Psoas muscle (tissue), 8 donors: ENCODE data around the gene COL27A1. TPM values are rescaled to one million over a fixed set of nuclear protein-coding genes. Genes with fewer than 3 reads are reported as not detected.

Experiments
- ATAC-seq, 4 donors: fragments of 200-7000 bp; cut with Tn5 transposase; one replicate each; pipeline ENCODE4 v1.9.1; 2020; ENCODE audit warnings: moderate library complexity in 3 of 4, mild to moderate bottlenecking in 2 of 4
- DNase-seq, 2 donors: peaks; one replicate each; pipeline ENCODE4 v3.0.0-alpha.2; 2020
- H3K27ac ChIP-seq: fragments of 200-600 bp; one replicate; pipeline ENCODE4 v1.8.0; 2022
- H3K27me3 ChIP-seq, 3 donors: fragments of 200-600 bp in 1 of 3; one replicate each; pipeline versions ENCODE4 v1.6.1 to v1.8.0; 2013 to 2022; ENCODE audit warnings: low read length in 2 of 3, mild to moderate bottlenecking in 2 of 3, moderate library complexity in 1 of 3; ENCODE audit not compliant: insufficient read depth in 3 of 3
- H3K36me3 ChIP-seq, 2 donors: fragments of 200-600 bp in 1 of 2; one replicate each; pipeline versions ENCODE4 v1.6.1 to v1.8.0; 2013 to 2022; ENCODE audit warnings: low read depth in 1 of 2, mild to moderate bottlenecking in 1 of 2, moderate library complexity in 1 of 2; ENCODE audit not compliant: insufficient read depth in 1 of 2
- H3K4me1 ChIP-seq: fragments of 200-600 bp; one replicate; pipeline ENCODE4 v1.8.0; 2022
- H3K4me3 ChIP-seq: fragments of 200-600 bp; one replicate; pipeline ENCODE4 v1.8.0; 2022; ENCODE audit warnings: mild to moderate bottlenecking
- H3K9me3 ChIP-seq: fragments of 200-600 bp; one replicate; pipeline ENCODE4 v1.8.0; 2022
- WGBS, 3 donors: extraction: QIAGEN DNeasy Blood & Tissue Kit; methylation state at CpG; one replicate each; pipeline versions ENCODE4 v1.1.6 to v1.1.7; 2013; 5-methylcytosine and 5-hydroxymethylcytosine counted together
- intact Hi-C, 2 donors: fragments of 100-400 bp; cut with DNase I; formaldehyde crosslinking; loops; one replicate each; pipeline versions ENCODE4 v1.11.0 to v1.14.2; 2022
- polyA plus RNA-seq, 3 donors: library from polyadenylated mRNA; stranded (reverse); fragments of 200-250 nt; gene quantifications; one replicate each; pipeline ENCODE4 v1.2.3, GENCODE V29; 2013
- total RNA-seq, 4 donors: library from RNA; stranded (reverse); fragmentation: NEBNext Ultra II Directional in 2 of 4; extraction: Animal tissue kit (Norgen Biotek cat#: 25700) in 2 of 4; gene quantifications; one replicate each; pipeline versions ENCODE4 v1.2.1 to v1.2.4, GENCODE V29; 2021 to 2023
- TF ChIP-seq, protein P1 (sequence below): fragments of 200-600 bp; IDR thresholded peaks from one replicate; pipeline ENCODE4 v1.8.0; 2022; ENCODE audit warnings: antibody characterized with exemption
- donor health status: healthy with polysubstance abuse.
- donor health status: DM: no; HTN: no; CAD: no; lungs with moderate emphysema.
- donor health status: Bipolar disorder and iron deficiency.
- donor health status: healthy.
- donor health status: DM: yes; HTN: yes; CAD: no.
- donor health status: DM: no; HTN: no; CAD: no.
- donor health status: DM: no; HTN: no; CAD: no.
- donor health status: DM: yes; HTN: yes; CAD: no.

COL27A1 gene
- total and polyA plus RNA-seq, 7 donors: 1.1 to 8.5 (median 3.9) TPM

DNA sequence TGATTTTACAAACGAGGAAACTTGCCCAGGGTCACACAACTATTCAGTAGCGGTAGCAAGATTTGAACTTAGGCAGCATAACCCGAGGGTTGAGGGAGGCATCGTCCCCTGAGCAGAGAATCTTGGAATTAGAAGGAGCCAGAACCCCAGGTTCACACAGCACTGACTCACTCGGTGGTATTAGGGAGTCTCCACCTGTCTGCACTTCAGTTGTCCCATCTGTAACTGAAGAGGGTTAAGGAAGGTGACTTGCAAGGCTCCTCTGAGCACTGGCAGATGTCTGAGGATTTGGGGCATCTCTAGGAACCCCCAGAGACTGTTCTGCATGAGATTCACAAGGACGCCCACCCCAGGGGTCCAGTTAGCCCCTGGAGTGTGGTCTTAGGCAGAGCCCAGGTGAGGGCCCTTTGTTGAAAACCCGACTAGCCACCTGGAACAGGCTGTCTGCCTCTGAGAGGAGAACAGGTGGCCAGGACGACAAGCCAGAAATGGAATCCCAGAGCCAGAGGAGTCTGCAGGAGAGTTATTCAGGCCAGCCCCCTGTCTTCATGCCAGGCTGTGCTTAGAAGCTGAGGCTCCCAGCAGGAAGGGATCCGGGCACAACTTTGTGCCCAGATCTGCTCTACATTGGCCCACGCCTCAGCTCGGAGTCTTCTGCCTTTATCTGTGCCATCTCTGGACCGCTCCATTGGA, 117.5 kb downstream of the COL27A1 start:
- peak in 2 of 4 donors; percentile 19 to 36 for ATAC-seq
- TF ChIP-seq, protein P1, sequence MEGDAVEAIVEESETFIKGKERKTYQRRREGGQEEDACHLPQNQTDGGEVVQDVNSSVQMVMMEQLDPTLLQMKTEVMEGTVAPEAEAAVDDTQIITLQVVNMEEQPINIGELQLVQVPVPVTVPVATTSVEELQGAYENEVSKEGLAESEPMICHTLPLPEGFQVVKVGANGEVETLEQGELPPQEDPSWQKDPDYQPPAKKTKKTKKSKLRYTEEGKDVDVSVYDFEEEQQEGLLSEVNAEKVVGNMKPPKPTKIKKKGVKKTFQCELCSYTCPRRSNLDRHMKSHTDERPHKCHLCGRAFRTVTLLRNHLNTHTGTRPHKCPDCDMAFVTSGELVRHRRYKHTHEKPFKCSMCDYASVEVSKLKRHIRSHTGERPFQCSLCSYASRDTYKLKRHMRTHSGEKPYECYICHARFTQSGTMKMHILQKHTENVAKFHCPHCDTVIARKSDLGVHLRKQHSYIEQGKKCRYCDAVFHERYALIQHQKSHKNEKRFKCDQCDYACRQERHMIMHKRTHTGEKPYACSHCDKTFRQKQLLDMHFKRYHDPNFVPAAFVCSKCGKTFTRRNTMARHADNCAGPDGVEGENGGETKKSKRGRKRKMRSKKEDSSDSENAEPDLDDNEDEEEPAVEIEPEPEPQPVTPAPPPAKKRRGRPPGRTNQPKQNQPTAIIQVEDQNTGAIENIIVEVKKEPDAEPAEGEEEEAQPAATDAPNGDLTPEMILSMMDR: no peak
- Histone ChIP-seq H3K27ac (no peak overlapping the region), H3K4me1 (peaks cover 24% of the 10 kb centered on the region), H3K36me3 (no peaks in the 10 kb centered on the region), H3K9me3 (no peaks in the 10 kb centered on the region), H3K4me3 (no peak overlapping the region), H3K27me3 (no peaks in the 10 kb centered on the region)
- WGBS, 3 donors: 28 to 58% (median 50%) methylated on average over 12 of the region's 12 CpGs
- intact Hi-C loops: loop anchor here in 1 of 2 donors (5.0 kb wide), 2 partner anchors 121 to 166 kb away; no protein-coding TSS in a partner anchor
- DNase-seq: peak in 1 of 2 donors; percentile 38

DNA sequence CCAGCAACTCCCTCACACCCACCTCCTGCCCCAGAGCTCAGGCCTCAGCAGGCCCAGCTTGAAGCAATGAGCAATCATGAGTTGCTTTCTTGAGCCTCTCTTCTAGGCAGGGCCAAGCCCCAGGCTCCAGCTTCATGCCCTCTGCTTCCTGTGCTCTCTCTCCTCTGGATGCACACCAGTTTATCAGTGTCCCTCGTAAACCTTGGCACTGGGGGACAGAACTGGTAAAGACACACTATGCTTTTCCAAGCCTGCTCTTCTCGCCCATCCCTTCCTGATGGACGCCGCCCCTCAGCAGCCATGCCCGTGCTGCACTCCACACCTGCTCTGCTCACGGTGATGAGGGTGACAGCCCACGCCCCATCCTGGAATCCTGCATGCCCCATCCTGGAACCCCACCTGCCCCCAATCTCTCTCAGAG, 118.1 kb downstream of the COL27A1 start:
- Histone ChIP-seq H3K9me3 (no peaks in the 10 kb centered on the region), H3K4me1 (peaks cover 24% of the 10 kb centered on the region), H3K4me3 (no peak overlapping the region), H3K27me3 (no peaks in the 10 kb centered on the region), H3K36me3 (no peaks in the 10 kb centered on the region), H3K27ac (no peak overlapping the region)
- DNase-seq: peak in 1 of 2 donors; percentile 15
- intact Hi-C loops: loop anchor here in 1 of 2 donors (5.0 kb wide), 2 partner anchors 121 to 166 kb away; no protein-coding TSS in a partner anchor
- WGBS, 3 donors: 83 to 87% (median 87%) methylated on average over 7 of the region's 7 CpGs
- no peak for ATAC-seq
- TF ChIP-seq, protein P1: no peak

DNA sequence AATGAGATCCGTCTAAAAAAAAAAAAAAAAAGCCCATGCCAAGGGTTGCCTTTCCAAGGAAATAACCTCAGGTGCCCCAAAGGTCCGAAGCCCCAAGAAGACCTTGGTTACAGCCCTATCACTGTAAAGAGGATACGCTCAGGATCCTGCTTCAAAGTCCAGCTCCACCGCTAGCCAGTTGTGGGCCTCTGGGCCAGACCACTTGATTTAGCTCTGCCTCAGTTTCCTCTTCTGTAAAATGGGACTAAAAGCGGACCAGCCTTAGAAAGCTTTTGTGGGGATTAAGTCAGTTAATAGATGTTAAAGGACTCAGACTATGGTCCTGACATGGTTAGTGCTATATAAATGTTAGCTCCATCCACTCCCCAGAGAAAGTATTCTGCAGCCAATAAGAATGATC, 118.9 kb downstream of the COL27A1 start:
- 77 to 93% (median 83%) methylated on average over 5 of the region's 5 CpGs for WGBS, 3 donors
- DNase-seq: no peak
- Histone ChIP-seq H3K4me3 (no peak overlapping the region), H3K27me3 (no peaks in the 10 kb centered on the region), H3K27ac (no peak overlapping the region), H3K9me3 (no peaks in the 10 kb centered on the region), H3K4me1 (peaks cover 24% of the 10 kb centered on the region), H3K36me3 (no peaks in the 10 kb centered on the region)
- intact Hi-C loops: loop anchor here in 1 of 2 donors (5.0 kb wide), 2 partner anchors 122 to 167 kb away; no protein-coding TSS in a partner anchor
- TF ChIP-seq, protein P1: no peak
- no peak for ATAC-seq

DNA sequence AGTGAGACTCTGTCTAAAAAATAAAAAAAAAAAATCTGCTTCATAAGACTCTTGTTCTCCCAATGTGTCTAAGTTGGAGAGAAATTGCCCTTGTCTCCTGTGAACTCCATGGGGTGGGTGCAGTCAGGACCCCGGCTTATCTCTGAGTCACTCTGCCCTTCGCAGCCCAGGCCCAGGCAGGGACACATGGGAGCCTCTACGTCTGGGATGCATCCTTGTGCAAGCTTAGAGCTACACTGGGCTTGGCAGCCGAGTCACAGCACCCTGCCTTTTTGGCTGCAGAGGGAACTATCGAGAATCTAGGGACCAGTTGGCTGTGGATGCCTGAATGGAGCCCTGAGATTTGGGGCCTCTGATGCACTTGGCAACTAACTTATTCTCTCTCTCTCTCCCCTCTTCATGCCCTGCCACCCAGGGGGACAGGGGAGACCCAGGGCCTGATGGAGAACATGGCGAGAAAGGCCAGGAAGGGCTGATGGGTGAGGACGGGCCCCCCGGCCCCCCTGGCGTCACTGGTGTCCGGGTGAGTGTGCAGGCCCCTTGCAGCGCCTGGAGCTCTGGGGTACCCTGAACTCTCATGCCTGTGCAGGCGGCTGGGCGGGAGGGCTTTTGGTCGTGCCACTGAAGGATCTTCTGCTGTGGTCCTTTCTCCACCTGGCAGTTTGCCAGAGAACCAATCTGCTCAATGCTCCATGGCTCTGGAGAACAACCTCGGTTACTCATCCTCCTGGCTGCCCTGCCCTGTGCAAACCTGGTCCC, 120.1 kb downstream of the COL27A1 start:
- ATAC-seq (no peak), DNase-seq (peak in 1 of 2 donors; percentile 46)
- Histone ChIP-seq H3K27me3 (no peaks in the 10 kb centered on the region), H3K9me3 (no peaks in the 10 kb centered on the region), H3K4me1 (peaks cover 24% of the 10 kb centered on the region), H3K36me3 (no peaks in the 10 kb centered on the region), H3K4me3 (no peak overlapping the region), H3K27ac (no peak overlapping the region)
- WGBS, 3 donors: 89 to 90% (median 89%) methylated on average over 14 to 15 of the region's 15 CpGs
- TF ChIP-seq, protein P1: no peak
- intact Hi-C loops: no loop called here
